ENCODE results near the gene WBP1L.
"Not testable (repeated sequence)": the region's sequence is repeated elsewhere in the genome, so short reads cannot be mapped to it uniquely, and the experiment has no call there.

Gene WBP1L

DNA sequence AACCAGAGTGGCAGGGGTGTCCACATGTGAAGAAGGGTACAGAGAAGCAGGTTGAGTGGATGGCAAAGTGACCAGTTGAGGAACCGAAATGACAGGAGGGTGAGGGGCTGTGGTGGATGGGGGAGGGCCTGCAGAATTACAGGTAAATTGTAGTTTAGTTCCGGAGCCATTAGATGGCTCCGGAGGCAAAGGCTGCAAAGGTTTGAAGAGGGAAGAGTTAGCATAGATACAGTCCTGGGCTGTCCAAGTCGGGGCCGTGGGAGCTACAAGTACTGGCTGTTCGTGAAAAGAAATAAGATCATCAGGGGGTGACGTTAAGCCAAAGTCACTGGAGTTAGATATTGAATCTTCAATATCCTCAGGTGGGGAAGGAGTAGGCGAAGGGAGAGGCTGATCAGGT is 99.4 kb downstream of the WBP1L start:
- DNase-seq (ENCODE audit: low read depth) = not testable (repeated sequence)

DNA sequence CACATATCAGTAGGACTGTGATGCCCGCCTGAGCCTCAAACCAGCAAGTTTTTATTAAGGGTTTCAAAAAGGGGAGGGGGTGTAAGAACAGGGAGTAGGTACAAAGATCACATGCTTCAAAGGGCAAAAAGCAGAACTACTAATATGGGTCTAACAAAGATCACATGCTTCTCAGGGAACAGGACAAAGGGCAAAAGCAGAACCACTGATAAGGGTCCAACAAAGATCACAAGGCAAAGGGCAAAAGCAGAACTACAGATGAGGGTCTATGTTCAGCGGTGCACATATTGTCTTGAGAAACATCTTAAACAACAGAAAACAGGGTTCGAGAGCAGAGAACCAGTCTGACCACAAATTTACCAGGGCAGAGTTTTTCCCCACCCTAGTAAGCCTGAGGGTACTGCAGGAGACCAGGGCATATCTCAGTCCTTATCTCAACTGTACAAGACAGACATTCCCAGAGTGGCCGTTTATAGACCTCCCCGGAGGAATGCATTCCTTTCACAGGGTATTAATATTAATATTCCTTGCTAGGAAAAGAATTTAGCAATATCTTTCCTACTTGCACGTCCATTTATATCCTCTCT is 100.5 kb downstream of the WBP1L start:
- not testable (repeated sequence) for DNase-seq (ENCODE audit: low read depth)

DNA sequence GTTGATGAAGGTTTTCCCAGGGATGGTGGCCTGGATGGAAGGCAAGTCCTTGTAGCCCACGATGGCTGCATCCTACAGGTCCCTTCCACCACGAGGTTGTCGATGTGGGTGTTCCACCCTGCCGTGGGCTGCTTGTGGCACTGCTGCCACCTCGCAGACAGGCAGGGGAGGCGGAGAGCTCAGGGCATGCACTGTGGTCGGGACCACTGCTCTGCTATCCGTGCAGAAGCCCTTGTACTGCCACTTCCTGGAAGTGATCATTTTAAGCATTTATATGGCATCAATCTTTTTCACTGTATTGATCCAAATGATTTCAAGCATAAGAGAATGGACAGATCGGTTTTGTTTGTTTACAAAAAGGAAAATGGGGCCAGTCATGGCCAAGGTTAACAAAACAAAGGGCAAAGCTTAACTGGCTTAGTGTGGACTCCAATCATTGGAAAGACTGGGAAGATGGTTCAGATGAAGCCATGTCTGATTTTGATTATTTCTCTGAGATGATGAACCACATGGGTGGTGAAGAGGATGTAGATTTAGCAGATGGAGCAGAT is 101.7 kb downstream of the WBP1L start:
- no peak for DNase-seq (ENCODE audit: low read depth)

DNA sequence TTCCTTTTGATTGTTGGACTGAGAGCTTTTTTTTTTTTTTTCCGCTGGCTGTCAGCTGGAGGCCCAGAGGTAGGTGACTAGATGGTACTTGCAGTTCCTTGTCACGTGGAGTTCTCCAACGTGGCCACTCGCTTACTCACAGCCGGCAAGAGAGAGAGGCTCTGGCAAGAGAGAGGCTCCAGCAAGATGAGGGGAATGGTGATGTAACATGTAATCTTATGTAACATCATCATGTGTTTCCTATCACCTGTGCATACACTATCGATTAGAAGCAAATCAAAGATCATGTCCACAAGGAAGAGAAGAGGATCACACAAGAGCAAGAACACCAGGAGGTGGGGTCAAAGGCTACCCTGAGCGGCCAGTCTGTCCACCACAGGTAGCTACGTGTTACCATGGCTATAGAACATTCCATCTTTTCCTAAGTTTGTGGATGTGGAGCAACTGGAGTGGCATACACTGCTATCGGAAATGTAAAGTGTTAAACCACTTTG is 106.3 kb downstream of the WBP1L start:
- DNase-seq (ENCODE audit: low read depth) = no peak

DNA sequence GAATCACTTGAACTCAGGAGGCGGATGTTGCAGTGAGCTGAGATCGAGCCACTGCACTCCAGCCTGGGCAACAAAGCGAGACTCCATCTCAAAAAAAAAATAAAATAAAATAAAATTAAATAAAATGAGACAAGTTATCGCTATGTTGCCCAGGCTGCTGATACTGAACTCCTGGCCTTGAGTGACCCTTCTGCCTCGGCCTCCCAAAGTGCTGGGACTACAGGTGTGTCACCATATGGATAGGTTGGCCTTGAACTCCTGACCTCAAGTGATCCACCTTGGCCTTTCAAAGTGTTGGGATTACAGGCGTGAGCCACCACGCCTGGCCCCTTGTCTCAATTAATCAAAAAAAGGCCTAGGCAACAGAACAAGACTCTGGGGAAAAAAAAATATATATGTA is 109.5 kb downstream of the WBP1L start:
- DNase-seq (ENCODE audit: low read depth) = not testable (repeated sequence)

DNA sequence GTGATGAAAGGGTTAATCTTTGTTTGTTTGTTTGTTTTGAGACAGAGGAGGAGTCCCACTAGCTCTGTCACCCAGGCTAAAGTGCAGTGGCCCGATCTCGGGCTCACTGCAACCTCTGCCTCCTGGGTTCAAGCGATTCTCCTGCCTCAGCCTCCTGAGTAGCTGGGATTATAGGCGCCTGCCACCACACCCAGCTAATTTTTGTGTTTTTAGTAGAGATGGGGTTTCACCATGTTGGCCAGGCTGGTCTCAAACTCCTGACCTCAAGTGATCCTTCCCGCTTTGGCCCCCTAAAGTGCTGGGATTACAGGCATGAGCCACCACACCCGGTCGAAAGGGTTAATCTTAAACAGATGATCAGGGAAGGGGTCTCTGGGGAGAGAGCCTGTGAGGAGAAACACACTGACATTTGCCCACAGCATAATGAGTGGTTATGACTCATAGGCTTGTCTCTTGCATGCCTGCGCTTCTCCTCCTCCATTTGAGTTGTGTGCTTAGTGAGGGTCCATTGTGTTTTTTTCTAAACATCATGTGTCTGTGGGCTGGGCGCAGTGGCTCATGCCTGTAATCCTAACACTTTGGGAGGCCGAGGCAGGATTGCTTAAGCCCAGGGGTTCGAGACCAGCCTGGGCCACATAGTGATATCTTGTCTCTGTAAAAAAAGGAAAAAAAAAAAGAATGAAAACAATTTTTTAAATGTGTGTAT is 112.1 kb downstream of the WBP1L start:
- DNase-seq (ENCODE audit: low read depth) = peak; percentile 71

DNA sequence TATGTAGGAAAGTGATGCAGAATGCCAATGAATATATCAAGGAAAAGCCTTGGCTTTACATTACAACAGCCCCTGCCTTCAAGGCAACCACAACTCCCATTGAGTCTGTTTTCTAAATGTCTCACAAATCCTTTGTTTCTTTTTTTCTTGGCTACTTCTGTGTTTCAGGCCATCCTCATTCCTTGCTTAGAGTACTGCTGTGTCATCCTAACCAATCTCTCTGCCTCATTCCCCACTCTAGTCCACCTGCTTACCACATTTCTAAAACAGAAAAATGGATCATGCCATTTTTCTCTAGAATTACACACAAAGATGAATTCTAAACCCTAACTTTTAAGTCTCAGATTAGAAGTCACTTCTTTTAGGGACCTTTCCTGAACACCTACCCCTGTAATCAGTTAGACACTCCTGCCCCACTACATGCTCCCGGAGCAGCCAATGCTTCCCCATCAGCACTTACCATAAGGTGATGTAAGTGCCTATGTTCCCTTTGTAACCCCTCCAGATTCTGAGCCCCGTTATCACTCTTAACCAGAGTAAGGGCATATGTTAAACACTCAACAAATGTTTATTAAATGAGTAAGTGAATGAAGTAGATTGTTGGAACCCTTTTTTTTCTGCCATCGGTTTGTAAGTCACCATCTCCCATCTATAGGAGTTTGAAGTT is 113.1 kb downstream of the WBP1L start:
- no peak for DNase-seq (ENCODE audit: low read depth)

DNA sequence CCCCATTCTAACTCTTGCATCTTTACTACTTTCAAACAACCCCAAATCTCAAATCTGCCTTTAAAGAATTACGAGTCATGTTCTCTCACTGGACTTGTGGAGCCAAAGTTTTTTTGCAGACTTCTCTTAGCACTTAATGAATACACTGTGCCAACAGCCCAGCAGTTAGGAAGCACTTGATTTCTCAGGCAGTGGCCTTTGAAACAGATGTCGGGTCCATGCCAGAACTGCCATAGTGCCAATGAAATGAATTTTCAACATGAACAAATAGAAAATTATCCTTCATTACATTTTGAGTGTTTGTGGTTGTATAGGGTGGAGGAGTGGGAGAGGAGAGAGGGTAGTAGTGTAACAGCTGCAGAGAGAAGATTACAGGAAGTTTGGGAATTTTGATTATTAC is 116.2 kb downstream of the WBP1L start:
- no peak for DNase-seq (ENCODE audit: low read depth)

DNA sequence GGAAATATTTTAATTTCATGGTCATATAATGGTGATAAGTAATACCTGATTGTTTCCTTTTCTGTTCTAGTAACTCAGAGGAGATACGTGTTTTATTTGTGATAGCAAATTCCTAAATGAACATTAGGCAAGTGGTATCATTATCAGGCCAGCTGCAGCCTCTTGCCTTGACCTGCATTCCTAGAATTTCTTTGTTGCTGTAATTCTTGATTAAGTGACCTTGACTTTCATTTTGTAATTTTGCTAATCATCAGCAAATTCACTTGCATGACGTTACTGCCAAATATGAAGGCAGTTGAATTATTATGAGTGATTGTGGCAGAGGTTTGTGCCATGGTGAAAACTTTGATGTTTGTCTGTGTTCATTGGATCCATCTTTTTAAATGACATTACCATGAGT is 119.9 kb downstream of the WBP1L start:
- no peak for DNase-seq (ENCODE audit: low read depth)

DNA sequence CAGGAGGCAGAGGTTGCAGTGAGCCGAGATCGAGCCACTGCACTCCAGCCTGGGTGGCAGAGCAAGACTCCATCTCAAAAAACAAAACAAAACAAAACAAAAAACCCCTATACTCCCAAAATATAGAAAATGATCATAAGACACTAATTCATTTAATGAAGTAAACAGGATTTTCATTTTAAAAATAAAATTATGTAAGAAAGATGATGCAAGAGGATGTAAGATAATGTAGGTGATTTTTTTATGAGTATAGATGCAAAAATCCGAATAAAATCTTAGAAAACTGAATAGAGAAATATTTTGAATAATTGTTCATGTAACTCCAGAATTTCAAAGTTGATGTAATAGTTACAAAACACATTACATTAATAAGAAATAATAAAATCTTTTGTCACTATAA is 121.9 kb downstream of the WBP1L start:
- DNase-seq (ENCODE audit: low read depth) = no peak

All from HS-27A (cell line).